NCI-H510A (cell line): ENCODE results near the gene TAF1C.

Experiments
- DNase-seq: peaks from one replicate; lab custom pipeline; 2025; lab: John Stamatoyannopoulos, UW

The TAF1C gene

DNA sequence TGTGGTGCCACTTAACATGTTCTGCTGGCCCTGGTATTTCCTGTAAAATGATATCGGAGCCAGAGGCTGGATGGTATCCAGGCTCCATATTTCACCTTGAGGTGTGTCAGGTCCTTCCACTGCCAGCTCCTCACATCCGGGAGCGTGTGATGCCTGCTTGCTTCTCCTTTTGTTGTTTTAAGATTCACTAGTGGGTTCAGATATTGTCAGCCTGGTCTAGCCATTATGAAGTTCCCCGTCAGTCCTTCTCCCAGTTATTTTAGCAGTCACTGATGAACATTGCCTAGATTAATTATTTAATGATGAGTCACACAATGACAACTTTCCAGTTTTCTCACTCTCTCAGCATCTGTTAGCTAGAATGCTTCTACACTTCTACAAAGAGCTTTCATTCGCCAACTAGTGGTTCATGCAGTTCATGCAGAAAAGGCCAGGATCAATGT is 30.5 kb downstream of the TAF1C start:
- no peak for DNase-seq

DNA sequence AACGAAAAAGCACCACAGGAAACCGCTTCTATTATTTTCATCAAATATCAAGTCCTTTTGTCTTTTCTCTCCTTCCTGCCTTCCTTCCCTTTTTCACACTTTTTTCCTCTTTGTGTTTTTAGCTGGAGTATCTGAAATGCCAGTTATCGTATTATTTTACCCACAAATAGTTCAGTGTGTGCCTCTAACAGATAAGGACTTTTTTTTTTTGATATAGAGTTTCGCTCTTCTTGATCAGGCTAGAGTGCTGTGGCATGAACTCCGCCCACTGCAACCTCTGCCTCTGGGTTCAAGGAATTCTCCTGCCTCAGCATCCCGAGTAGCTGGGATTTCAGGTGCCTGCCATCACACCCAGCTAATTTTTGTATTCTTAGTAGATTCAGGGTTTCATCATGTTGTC is 31.1 kb downstream of the TAF1C start:
- no peak for DNase-seq

DNA sequence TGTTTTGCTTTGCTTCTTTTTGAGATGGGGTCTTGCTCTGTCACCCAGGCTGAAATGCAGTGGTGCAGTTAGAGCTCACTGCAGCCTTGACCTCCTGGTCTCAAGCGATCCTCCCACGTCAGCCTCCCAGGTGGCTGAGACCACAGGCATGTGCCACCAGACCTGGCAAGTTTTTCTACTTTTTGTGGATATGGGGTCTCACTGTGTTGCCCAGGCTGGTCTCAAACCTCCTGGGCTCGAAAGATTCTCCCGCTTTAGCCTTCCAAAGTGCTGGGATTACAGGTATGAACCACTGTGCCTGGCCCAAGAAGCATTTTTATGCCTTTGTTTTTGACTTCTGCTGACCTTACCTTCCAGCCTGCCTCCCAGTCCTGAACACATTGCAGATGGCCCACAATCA is 31.6 kb downstream of the TAF1C start:
- DNase-seq: no peak

DNA sequence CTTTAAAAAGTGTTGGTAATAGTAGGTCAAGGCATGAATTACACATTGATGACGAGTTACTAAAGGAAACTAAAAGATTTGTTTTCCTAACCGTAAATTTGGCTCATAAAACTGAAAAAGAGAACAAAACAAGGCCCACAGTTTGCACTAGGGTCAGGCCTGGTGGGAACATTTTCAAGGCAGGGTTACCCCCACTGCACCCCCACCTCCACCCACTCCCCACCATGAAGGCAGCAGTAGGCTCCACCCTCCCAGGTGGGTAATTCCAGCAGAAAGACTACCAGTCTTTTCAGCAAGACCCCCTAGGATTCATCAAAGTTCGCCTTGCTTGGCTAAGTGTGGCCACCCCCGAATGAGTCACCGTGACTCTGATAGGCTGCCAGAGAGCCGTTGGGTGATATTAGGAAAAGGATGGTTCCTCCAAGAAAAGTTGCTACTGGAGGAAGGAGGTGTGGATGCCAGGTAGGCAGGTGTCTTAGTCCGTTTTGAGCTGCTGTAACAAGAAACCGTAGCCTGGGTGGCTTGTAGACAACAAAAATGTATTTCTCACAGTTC is 33.1 kb downstream of the TAF1C start:
- DNase-seq: no peak

DNA sequence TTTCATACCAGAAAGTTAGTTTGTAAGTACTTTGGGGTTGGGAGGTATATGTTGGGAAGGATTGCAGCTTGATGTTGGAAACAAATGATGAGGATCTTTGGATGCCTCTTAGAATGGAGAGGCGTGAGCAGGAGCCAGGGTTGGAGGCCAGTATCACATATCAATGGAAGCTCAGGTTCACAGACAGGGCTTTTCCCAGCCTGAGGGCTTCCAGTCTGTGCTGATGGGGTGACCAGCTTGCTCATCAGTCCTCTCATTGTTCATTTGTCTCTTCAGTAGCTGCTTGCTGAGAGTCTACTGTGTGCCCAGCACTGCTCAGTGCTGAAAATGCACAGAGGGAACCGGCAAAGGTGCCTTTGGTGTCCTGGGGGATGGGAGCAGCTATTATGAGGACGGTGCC is 35.9 kb downstream of the TAF1C start:
- DNase-seq: no peak

DNA sequence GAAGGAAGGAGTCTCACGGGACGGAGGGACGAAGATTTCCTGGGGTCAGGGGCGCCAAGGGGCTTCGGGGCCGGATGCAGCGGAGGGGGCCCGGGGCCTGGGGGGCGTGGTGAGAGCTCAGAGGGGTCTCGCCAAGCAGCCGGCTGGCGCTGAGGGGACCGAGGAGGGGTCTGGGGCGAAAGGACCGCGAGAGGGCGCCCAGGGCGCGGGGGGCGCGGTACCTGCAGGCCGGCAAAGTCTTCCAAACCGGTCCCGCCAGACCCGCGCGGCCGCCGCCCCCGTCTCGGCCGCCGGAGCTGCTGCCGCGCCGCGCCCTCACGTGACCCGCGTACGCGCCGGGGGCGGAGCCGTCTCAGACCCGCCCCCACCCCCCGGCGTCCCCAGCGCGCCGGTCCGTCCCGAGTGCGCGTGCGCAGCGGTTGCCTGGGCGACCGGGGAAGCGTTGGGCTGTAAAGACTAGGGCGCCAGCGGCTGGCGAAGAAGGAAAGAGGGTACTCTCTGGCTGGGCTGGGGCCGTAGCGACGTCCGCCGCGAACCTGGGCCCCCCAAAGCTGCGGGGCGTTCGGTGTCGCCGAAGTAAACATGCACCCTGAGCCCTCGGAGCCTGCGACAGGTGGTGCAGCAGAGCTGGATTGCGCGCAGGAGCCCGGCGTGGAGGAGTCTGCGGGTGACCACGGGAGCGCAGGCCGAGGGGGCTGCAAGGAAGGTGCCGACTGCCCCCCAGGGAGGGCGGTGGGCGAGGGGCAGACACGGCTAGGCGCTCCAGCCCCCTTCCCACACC is 41.8 kb downstream of the TAF1C start, which contains the start of the genes DNAAF1 and HSDL1:
Gene DNAAF1, plus strand, starts transcription at position 450 of the 781 bp plus-strand sequence. Its CDS starts 133 bp downstream, at position 583.
Gene HSDL1, minus strand, starts transcription at position 319 of the 781 bp plus-strand sequence. CDS start 13,856 bp downstream, outside the sequence.
- DNase-seq: peak; percentile 76

DNA sequence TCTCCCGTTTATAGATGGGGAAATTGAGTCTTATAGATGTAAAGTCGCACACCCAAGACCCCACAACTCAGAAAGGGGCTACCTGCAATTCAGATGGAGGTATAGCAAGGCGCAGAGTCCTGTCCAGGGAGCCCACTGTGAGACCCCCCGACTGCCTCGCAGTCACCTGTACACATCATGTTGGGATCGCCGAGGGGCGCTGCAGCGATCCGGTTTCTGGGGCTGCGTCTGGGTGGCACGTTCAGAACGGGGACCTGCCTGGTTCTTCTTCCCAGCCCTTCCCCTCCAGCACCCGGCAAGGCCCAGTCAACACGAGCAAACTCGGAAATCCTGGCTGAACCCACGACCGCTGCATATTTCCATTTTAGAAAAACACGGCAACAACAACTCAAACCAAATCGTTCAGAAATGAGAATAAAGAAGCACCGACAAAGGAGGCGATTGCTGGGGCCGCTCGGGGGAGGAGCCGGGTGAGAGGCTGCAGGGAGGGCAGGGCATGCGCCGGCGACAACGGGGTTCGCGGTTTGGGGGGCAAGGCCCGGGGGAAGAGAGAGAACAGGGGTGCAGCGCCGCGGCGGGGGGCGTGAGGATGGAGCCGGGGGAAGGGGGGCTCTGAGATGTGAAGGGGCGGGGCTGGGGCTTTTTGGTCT is 42.5 kb downstream of the TAF1C start:
- peak; percentile 5 for DNase-seq

DNA sequence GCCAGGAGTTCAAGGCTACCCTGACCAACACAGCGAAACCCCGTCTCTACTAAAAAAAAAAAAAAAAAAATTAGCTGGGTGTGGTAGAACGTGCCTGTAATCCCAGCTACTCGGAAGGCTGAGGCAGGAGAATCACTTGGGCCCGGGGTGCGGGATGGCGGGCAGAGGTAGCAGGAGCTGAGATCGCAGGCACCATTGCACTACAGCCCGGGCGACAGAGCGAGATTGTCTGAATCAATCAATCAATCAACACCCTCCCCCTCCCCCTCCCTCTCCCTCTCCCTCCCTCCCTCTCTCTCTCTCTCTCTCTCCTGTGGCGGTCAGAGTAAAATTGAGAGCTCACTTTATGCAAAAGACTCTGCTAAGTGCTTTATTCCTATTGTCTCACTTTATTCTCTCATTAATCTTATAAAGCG is 43.1 kb downstream of the TAF1C start:
- peak; percentile 25 for DNase-seq

DNA sequence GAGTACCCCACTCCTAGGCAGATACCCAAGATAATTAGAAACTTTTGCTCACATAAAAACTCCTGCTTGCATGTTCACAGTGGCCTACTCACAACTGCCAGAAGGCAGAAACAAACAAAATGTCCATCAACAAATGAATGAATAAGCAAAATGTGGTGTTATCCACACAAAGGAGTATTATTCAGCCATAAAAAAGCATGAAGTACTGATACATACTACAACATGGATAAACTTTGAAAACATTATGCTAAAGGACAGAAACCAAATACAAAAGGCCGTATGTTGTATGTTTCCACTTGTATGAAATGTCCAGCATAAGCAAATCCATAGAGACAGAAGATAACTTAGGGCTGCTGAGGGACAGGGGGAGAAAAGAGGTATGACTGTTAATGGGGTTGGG is 43.8 kb downstream of the TAF1C start:
- DNase-seq: no peak

DNA sequence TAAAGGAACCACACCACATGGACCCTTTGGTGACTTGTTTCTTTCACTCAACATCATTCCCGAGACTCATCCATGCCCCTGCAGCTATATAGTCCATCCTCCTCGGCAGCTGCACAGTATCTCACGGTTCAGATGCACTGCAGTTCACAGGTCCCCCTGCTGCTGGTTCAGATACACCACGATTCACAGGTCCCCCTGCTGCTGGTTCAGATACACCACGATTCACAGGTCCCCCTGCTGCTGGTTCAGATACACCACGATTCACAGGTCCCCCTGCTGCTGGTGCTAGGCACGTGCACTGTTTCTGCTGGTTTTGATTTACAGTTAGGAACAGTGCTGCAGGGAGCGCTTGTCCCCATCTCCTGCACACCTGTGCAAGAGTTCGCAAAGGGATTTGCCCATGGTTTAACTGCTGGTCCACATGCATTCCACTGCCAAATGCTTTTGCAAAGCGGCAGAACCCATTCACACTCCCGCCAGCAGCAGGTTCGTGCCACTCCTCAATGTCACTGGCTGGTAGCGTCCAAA is 45.6 kb downstream of the TAF1C start:
- peak; percentile 23 for DNase-seq

DNA sequence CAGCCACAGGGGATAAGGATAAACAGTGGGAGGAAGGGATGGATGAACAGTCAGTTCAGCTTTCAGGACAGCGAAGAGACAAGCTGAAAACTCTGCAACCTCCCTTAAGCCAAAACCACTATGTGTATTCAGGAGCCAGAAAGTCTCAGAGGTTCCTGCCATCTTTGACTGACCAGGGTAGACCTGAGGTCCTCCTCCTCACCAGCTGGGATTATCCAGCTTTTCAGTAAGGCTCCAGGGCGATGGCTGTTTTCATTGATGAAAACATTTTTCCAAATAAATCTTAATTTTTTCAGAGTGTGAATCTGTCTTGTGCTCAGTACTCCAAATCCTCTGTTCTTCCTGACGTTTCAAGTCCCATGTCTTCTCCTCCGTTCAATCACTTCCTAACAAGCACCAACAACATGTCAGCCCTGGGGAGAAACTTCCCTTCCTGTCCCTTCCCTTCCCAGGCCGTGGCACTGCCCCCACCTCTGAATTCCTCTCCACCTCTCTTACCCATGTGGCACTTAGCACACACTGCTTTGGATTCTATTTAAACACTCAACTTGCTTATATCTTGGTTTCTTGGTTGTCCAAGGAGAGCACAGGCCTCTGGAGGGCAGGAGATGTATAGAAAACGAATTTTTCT is 47.1 kb downstream of the TAF1C start:
- no peak for DNase-seq

DNA sequence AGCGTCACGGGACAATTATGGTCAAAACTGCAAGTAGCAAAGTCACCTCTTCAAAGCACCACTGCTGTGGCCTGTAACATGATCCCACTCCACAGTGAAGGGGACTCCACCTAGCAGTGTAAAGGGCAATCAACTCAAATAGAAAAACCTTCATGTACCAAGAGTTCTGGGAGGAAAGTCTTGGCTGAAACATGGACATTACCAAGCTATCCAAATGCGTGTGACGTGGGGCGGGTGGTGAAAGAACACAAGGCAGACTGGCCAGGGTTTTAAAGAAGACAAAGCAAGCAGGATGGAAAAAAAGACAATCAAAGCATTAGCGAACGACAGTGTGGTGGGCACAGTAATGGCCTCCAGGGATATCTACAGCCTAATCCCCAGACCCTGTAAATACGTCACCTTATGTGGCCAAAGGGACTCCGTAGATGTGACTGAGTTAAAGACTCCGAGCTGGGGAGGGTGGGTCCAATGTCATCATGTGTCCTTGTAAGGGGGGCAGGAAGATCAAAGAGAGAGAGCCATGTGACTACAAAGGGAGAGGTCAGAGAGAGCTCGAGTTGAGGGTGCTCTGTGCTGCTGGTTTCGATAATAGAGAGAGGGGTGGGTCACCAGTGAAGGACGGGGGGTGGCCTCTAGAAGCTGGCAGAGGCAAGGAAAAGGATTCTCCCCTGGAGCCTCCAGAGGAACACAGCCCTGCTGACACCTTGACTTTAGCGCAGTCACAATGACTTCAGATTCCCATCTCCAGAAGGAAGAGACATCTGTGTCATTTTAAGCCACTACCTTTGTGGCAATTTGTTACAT is 47.8 kb downstream of the TAF1C start:
- DNase-seq: peak; percentile 71

DNA sequence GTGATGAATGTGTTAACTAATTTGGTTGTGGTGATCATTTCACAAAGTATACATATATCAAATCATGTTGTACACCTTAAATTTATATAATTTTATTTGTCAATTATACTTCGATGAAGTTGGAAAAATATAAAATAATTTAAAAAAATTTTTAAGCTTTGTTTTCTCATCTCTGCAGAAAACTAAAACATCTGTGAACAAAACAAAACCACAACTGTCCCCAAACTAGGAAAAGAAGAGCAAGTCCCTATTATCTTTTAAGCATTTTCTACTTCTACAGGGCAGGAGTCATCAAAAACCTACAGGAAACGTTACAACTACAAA is 48.4 kb downstream of the TAF1C start:
- DNase-seq: no peak

DNA sequence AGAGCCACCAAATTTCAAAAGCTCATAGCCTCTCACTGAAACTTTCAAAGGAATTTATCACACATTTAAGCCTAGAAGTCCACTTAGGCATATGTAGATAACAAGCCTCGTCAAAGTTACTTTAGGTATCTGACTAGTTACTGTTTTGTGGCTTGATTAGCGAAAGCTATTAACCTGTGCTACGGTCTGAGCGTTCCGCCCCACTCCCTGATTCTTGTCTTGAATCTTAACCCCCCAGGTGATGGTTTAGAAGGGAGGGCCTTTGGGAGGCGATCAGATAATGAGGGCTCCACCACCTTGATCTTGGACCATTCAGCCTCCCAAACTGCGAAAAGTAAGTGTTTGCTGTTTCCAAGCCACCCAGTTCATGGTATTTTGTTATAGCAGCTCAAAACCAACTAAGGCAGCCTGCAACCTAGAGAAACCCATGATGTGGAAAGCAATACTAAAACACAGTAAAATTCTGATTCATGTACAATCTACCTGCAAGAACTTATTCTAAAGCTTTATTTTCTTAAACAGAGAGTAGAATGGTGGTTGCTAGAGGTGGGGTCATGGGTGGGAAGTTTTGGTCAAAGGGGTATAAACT is 49.0 kb downstream of the TAF1C start:
- no peak for DNase-seq

DNA sequence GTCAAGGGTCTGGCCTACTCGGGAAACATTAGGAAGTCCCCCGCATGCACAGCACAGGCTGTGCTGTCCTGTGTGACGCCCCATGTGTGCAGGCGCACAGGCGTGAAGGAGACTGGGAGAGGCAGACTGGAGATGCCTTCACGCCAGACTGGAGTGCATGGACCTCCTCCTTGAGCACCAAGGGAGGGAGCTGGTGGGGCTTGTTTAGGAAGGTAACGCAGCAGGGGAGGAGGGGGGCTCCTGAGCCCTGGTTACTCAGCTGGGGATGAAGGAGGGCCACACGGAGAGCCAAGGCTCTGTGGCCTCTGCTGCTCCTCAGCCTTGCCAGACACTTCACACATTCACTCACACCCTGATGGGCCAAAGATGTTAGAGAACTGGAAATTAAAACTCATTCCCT is 49.6 kb downstream of the TAF1C start:
- DNase-seq: no peak

DNA sequence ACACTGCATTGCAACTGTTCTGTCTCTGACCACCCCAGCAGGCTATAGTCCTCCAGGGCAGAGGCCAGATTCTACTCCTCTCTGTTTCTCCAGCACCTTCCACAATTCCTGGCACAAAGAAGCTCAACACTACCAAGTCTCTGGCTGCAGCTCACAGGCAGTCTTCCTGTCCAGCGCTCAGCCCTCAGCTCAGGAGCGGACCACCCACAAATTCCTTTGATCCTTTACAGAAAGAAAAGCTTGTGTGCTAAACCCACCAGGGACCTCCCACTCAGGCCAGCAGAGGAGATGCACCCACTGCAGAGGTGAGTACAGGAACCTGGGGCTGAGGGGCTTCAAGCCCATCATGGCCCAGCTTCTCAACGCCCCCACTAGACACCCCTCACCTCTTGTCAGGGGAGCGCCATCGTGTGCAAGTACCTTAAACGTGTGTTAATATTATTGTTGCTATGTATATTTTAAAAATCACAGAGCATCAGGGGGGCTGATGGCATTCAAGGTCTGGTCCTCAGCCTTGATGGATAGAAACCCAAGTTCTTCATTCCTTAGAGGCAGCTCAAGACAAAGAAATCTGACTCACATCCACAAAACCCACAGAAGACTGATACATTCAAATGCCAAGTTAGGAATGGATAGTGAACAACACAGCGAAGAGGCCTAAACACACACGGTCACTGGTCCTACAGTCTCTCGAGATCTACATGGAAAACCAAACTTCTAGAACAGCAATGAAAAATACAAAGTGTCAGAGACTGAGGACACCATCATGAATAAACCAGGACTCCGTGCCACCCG is 50.3 kb downstream of the TAF1C start:
- DNase-seq: no peak

DNA sequence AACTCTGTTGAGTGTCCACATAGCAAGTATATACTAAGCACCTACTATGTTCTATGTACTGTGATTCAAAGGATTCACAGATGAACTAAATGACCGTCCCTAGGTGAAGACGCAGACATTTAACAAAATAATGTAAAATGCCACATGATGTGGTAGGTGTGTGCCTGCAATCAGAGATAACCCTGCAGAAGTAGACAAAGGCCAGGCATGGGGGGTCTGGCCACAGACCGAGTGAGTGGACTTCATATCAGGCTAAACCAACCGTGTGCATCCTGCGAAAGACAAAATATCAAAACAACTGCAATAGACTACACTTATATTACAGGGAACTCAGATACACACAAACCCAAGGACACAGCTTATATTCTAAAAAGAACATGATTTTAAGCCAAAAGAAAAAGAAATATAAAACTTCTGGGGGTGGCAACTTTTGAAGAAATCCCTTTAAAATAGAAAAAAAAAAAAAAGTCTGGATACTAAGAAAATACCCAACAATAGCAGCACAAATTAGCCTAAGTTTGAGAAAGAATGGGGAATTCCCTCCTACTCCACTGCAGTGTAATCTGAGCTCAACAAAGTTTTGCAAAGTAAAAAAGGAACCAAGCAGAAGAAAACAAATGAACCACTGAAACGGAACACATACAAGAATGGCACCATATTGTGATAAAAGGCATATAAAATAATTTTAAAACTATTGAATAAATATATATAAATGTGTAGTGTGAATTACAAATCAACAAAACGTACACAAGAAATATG is 54.2 kb downstream of the TAF1C start:
- DNase-seq: no peak

DNA sequence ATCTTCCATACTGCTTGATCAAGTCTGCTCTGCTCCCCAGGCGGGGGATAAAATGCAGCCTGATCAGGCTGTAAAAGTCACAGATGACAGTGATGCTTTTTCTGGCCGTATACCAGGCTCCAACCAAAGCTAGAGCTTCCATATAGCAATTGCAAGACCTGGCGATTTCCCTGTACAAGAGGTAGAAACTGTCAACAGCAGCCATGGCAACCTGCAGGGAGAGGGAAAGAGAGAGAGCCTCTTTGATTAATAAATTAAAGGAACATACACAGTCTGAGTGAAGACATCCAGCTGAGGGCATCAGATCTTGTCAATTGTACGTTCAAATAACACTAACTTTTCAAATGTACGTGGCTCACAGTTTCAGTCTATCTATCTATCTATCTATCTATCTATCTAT is 55.7 kb downstream of the TAF1C start:
- no peak for DNase-seq
